Parathyroid adenoma (tissue), 2 donors: ENCODE data around the gene UPK3B.
"Not testable (repeated sequence)": the region's sequence is repeated elsewhere in the genome, so short reads cannot be mapped to it uniquely, and the experiment has no call there.

Experiments
- H2AFZ ChIP-seq: fragments of 300-600 bp; sonication (generic); one replicate; pipeline ENCODE4 v1.7.0; 2017; ENCODE audit warnings: antibody characterized with exemption, mild to moderate bottlenecking
- H3K27ac ChIP-seq: fragments of 300-600 bp; sonication (generic); one replicate; pipeline ENCODE4 v1.7.0; 2017
- H3K27me3 ChIP-seq: fragments of 300-600 bp; sonication (generic); one replicate; pipeline ENCODE4 v1.7.0; 2017; ENCODE audit warnings: low read length; ENCODE audit not compliant: control insufficient read depth, insufficient read depth
- H3K36me3 ChIP-seq: fragments of 300-600 bp; sonication (generic); one replicate; pipeline ENCODE4 v1.7.0; 2017; ENCODE audit warnings: low read length; ENCODE audit not compliant: control insufficient read depth, insufficient read depth
- H3K4me1 ChIP-seq: fragments of 300-600 bp; sonication (generic); one replicate; pipeline ENCODE4 v1.7.0; 2017; ENCODE audit warnings: control low read depth
- H3K4me2 ChIP-seq: fragments of 300-600 bp; sonication (generic); one replicate; pipeline ENCODE4 v1.7.0; 2017; ENCODE audit warnings: low read length
- H3K4me3 ChIP-seq: fragments of 300-600 bp; sonication (generic); one replicate; pipeline ENCODE4 v1.7.0; 2017; ENCODE audit warnings: low read depth, low read length
- H3K79me2 ChIP-seq: fragments of 300-600 bp; sonication (generic); one replicate; pipeline ENCODE4 v1.7.0; 2017; ENCODE audit warnings: control low read depth
- H3K9ac ChIP-seq: fragments of 300-600 bp; sonication (generic); one replicate; pipeline ENCODE4 v1.7.0; 2017; ENCODE audit warnings: mild to moderate bottlenecking
- H3K9me3 ChIP-seq: fragments of 300-600 bp; sonication (generic); one replicate; pipeline ENCODE4 v1.7.0; 2017; ENCODE audit warnings: low read length; ENCODE audit not compliant: control insufficient read depth
- CTCF ChIP-seq: fragments of 300-600 bp; sonication (generic); IDR thresholded peaks from one replicate; pipeline ENCODE4 v1.7.0; 2017; ENCODE audit warnings: antibody characterized with exemption, mild to moderate bottlenecking
- donor health status: primary hyperparathyroidism.

The UPK3B gene

DNA sequence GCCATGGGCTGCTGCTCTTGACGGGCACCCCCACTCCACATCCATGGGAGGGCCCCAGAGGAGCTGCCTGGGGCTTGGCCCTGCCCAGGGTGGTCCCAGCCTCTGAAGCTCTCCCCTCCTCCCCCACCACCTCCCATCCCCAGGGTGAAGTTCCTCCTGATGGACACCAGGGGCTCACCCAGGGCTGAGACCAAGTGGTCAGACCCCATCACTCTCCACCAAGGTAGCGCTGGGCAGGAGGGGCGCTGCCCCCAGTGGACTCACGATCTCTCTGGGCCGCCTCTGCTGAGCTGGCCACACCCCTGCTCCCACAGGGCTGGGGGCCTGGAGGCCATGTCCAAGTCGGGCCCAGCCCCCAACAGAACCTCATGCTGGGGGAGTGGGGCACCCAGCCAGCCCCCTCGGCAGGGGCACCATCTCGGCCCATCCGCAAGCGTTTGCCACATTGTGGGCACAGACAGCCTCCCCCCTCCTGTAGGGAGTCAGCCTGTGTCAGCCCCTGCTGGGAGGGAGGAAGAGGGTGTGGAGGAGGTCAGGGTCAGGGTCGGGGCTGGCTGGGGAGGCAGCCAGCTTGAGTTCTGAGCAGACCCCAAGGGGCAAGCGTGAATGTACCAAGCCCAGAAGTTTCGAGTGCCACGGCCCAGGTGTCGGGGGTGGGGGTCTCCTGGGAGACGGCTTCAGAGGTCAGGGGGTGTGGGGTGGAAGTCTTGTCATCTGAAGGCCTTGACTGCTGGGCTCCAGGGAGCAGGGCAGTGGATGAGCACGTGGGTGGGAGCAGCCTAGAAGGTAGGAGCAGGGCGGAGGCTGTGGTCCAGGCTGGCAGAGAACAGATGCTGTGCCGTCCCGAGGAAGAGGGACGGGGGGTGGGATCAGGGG is 2.8 kb downstream of the UPK3B start:
- Histone ChIP-seq H3K27me3 (no peaks in the 10 kb centered on the region), H3K36me3 (no peaks in the 10 kb centered on the region), H3K4me1 (no peaks in the 10 kb centered on the region), H3K79me2 (no peaks in the 10 kb centered on the region), H3K4me2 (no peak overlapping the region), H2AFZ (no peak overlapping the region), H3K9ac (no peak overlapping the region), H3K9me3 (no peaks in the 10 kb centered on the region), H3K27ac (no peak overlapping the region), H3K4me3 (no peak overlapping the region)
- TF ChIP-seq CTCF = no peak

DNA sequence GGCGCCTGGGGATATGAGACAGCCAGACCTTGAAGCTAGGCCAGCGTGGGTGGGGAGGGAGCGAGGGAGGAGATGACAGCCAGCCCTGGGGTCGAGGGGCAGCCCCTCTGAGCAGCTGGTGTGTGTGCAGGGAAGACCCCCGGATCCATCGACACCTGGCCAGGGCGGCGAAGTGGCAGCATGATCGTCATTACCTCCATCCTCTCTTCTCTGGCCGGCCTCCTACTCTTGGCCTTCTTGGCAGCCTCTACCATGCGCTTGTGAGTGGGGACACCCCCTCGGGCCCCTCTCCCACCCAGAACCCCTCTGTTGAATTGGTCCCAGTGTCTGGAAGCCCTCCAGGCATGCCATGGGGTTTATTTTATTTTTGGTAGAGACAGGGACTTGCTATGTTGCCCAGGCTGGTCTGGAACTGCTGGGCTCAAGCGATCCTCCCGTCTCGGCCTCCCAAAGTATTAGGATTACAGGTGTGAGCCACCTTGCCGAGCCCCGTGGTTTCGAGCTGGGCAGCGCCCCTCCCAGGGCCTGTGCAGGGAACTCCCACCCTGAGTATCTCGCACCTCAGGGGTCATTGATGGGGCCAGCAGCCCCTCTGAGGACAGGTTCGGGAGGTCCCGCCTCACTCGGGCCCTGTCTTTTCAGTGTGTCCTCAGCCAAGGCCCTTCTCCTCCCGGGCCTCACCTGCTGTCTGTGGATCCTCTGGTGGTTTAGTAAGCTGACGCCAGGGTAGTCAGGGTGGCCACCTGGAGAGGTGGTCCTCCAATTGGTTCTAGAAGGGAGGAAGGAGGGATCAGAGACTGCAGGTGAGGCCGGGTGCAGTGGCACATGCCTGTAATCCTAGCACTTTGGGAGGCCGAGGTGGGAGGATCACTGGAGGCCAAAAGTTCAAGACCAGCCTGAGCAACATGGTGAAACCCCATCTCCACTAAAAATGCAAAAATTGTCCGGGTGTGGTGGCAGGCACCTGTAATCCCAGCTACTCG is 3.8 kb downstream of the UPK3B start:
- TF ChIP-seq CTCF = no peak

DNA sequence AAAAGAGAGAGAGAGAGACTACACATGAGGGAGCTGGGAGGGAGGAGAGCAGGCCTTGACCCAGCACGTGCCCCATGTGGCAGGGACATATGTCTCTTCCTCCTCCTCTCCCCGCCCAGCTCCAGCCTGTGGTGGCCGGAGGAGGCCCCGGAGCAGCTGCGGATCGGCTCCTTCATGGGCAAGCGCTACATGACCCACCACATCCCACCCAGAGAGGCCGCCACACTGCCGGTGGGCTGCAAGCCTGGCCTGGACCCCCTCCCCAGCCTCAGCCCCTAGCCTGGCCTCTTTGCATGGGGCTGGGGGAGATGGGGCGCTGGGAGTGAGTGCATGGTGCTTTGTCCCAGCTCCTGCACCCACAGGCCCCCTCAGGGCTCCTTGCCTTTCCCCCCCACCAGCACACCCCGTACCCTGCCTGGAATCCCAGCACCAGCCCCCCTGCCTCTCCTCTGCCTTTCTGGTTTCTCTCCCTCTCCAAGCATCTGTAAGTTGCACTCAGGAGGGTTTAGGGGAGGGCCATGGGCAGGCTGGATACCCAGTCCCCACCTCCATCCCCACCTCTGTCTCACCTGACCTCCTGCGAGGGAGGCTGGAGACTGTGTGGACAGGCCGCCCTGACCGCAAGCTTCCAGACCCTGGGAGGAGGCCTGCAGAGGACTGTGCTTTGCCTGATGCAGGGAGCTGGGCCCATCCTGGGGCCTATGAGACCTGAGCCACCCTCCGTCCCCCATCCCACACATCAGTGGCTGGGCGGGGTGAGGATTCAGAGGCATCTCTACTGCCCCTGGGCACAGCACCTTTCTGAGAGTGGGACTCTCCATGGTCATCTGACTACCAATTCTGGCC is 4.8 kb downstream of the UPK3B start:
- Histone ChIP-seq H3K4me1 (no peaks in the 10 kb centered on the region), H3K9me3 (no peaks in the 10 kb centered on the region), H3K9ac (no peak overlapping the region), H3K4me3 (no peak overlapping the region), H3K27ac (no peak overlapping the region), H3K4me2 (no peak overlapping the region), H3K27me3 (no peaks in the 10 kb centered on the region), H3K36me3 (no peaks in the 10 kb centered on the region), H2AFZ (no peak overlapping the region), H3K79me2 (no peaks in the 10 kb centered on the region)
- TF ChIP-seq CTCF = no peak

More for the DNA sequence above, 3.8 kb downstream of the UPK3B start:
- no peak overlapping the region for H3K9ac ChIP-seq
- no peak overlapping the region for H2AFZ ChIP-seq
- no peaks in the 10 kb centered on the region for H3K27me3 ChIP-seq
- no peak overlapping the region for H3K4me2 ChIP-seq
- H3K9me3 ChIP-seq = no peaks in the 10 kb centered on the region
- H3K27ac ChIP-seq = no peak overlapping the region
- H3K79me2 ChIP-seq = no peaks in the 10 kb centered on the region
- no peaks in the 10 kb centered on the region for H3K4me1 ChIP-seq
- H3K36me3 ChIP-seq = no peaks in the 10 kb centered on the region
- H3K4me3 ChIP-seq = no peak overlapping the region

DNA sequence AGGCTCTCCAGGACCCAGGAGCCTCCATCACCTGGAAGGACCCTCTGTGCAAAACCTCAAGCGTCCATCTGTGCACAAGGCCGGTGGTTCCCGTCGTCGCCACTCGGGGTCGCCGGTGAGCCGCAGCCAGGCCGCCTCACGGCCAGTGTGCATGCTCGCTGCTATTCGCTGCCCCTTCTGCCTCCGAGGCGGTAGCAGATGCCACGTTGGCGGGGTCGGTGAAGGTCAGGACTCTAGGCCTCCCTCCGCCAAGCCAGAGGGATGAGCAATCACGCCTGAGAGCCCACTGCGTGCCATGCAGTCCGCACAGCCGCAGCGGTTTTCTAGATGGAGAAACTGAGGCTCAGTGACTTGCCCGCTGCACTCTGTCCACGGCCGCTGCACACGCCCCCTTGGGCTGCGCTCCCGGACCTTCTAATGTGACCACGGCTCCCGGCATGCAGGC is 5.7 kb downstream of the UPK3B start:
- no peak overlapping the region for H2AFZ ChIP-seq
- no peaks in the 10 kb centered on the region for H3K27me3 ChIP-seq
- H3K79me2 ChIP-seq = no peaks in the 10 kb centered on the region
- H3K4me3 ChIP-seq = no peak overlapping the region
- no peak overlapping the region for H3K4me2 ChIP-seq
- peak; percentile 71 for TF ChIP-seq CTCF
- no peaks in the 10 kb centered on the region for H3K36me3 ChIP-seq
- no peaks in the 10 kb centered on the region for H3K9me3 ChIP-seq
- H3K4me1 ChIP-seq = no peaks in the 10 kb centered on the region
- H3K9ac ChIP-seq = no peak overlapping the region
- H3K27ac ChIP-seq = no peak overlapping the region

DNA sequence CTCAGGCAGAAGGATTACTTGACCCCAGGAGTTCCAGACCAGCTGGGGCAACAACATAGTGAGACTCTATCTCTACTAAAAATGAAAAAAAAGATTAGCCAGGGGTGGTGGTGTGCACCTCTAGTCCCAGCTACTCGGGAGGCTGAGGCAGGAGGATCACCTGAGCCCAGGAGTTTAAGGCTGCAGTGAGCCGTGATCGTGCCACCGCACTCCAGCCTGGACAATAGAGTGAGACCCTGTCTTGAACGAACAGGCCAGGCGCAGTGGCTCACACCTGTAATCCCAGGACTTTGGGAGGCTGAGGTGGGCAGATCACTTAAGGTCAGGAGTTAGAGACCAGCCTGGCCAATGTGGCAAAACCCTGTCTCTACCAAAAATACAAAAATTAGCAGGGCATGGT is 6.6 kb downstream of the UPK3B start:
- not testable (repeated sequence) for H3K27ac ChIP-seq, H3K4me3 ChIP-seq, H3K4me2 ChIP-seq, H2AFZ ChIP-seq, H3K9me3 ChIP-seq, H3K9ac ChIP-seq, H3K36me3 ChIP-seq, H3K27me3 ChIP-seq, H3K4me1 ChIP-seq, H3K79me2 ChIP-seq

GRCh38 chr7:76526183-76526582 is 15.8 kb downstream of the UPK3B start:
- not testable (repeated sequence) for H3K9me3 ChIP-seq, H3K4me1 ChIP-seq, H3K4me3 ChIP-seq, H3K36me3 ChIP-seq, H3K27ac ChIP-seq, H2AFZ ChIP-seq, H3K27me3 ChIP-seq, H3K4me2 ChIP-seq, H3K79me2 ChIP-seq, H3K9ac ChIP-seq

DNA sequence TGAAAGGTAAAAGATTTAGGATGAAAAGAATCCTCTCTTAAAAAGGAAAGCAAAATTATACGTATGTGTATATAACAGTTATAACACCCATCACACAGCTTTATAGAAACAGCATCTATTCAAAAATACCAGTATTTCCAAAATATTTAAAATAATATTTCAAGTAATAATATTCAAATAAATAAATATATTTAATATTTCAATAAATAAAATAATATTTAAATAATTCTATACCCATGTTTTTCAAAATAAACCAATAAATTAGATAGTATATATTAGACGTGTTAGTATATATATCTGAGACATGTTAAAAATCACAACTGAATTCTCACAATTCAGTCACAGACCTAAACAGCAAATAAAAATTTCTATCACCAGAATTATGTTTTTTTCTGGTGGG is 21.3 kb downstream of the UPK3B start:
- not testable (repeated sequence) for H3K9ac ChIP-seq, H3K79me2 ChIP-seq, H3K36me3 ChIP-seq

More for the DNA sequence above, 21.3 kb downstream of the UPK3B start:
- not testable (repeated sequence) for H3K4me3 ChIP-seq, H3K9me3 ChIP-seq, H3K4me1 ChIP-seq, H2AFZ ChIP-seq, H3K27ac ChIP-seq, H3K27me3 ChIP-seq, H3K4me2 ChIP-seq
